Inflammatory macrophage (primary cell): ENCODE data around the gene TMEM132D.

ENCODE experiments used
- DNase-seq, 2 donors: peaks; one replicate each; pipeline ENCODE4 v3.0.0-alpha.2; 2020 to 2022

The TMEM132D gene

DNA sequence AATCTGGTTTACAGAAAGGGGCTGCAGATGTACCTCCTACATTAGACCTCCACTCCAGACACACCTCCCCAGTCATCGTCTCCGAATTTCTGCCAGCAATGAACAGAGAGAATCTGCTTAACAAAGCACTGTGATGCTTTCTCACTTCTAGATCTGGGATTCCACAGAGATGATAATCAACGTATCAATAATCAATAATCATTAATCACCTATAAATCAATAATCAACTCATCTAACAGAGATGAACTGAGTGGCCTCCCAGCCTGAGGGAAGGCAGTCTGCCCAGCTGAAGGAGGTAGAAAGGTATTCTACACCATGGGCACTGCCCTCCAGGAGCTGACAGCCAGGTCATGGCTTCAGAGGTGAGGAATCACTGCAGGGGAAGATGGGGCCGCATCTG lies 183.2 kb downstream of the TMEM132D start:
- no peak for DNase-seq

DNA sequence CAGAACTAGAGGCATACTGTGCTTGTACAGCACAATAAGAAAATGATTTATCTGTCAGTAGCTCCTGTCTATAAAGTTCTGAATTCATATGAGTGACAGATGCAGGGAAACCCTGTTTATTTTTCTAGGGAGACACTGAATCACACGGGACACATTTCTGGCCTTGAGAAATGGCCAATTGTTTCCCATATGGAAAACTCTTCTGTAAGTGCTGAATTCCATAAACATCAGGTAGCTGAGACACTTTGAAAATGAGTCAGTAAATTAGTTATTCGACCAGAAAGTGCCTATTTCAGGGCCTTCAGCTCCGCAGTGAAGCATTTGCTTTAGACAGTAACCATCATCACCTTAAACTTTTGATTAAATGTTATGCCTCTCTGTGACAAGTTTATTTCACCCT lies 184.4 kb downstream of the TMEM132D start:
- no peak for DNase-seq

DNA sequence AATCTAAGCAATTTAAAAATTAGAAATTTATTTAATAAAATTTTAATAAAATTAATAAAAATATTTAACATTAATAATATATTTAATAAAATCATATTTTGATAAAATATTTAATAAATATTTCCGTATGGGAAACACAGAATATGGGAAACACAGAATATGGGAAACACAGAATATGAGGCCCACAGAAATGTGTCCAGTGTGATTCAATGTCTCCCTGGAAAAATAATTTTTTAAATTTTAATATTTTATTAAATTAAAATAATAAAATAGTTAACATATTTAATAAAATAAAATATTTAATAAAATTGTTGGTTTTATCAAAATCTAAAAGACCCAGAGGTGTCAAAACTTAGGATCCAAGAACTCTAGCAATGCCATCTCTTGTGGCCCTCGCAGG lies 186.4 kb downstream of the TMEM132D start:
- DNase-seq = no peak

DNA sequence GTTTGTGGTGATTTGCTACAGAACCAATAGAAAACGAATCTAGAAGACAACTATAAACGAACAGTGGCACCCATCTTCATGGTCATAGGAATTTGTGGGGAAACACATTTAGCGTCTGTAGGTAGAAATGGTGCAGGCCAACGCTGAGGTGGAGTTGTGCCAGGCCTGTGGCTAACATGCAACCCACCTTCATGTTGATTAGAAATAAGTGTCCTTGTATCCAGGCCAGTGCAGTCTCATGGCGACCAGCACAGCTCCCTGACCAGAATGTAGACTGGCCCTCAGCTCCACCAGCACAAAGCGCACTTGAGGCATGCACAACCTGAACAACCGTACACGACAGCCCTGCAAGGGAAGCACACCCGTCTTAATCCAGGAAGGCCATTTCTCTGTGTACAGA lies 187.0 kb downstream of the TMEM132D start:
- DNase-seq = no peak

DNA sequence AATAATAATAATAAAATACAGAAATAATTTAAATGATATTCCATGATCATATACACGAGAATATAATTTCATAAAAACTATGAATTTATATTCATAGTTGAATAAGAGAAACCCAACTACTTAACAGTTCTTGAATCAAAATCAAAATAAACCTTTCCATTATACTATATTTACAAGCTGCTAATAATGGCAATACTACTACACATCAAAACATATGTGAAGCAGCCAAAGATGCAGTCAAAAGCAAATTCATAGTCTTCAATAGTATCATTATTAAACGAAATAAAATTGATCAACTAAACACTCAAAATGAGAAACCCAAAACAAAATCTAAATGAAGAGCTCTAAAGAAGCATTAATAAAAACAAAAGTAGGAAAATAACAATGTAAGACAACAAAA lies 197.1 kb downstream of the TMEM132D start:
- DNase-seq = no peak

DNA sequence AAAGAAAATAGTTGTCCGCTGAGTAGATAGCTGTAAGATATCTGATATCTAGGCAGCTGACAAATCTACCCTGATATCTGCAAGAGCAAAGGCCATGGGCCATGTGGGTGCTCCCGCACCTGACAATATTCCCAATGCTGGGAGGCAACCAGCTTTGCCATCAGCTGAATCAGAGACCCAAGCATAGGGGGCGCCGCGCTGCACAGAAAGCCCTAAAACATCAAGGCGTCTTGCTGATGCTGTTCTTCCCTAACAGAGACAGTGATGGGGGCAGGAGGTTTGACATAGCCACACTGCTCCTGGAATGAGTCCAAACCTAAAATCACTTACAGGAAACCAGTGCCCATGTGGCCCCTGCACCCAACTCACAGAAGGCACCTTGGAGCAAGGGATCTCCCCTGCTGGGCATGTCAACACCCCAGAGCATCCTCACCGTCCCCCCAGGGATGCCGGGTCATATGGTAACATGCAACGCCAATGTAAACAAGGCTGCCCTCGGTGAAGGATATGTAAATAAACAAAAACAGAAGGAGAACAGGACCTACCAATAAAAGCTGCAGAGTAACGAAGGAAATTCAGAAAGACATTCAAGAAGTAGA lies 199.5 kb downstream of the TMEM132D start:
- no peak for DNase-seq

DNA sequence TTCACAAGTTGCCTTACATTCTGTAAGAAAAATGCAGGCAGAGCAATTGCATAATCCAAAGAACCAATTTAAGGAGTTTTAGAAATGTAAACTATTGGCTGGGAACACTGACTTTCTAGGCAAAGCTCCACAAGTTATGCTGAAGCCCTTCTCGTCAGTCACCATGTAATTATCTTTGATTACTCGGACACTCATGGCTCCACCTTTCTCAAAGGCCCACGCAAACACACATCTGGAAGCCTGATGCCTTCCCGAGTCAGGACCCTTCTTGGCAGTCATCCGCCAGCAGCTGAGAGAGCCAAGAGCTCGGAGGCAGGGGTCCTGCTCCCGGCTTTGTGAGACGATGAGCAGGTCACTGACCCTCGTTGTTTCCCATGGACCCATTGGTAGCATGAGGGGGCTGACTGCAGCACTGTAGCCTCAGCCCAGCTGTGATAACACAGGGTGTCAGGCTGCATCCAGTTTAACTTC lies 202.2 kb downstream of the TMEM132D start:
- DNase-seq = no peak

DNA sequence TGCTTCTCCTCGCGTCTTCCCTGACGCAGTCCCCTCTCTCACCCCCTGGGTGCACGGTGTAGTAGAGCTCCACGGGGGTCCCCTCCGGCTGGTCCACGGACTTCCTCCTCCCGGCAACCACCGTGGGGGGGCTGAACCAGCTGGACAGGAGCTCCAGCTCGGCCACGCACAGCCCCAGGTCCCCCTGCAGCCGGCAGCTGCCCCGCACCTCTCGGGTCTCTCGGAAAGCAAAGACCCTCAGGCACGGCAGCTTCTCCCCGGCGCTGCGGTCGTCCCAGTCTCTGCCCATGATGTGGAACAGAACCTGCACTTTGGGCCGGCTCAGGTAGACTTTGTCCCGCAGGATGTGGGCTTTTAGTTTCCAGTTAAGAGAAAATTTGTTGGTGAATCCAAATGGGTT lies 203.8 kb downstream of the TMEM132D start:
- DNase-seq = no peak

DNA sequence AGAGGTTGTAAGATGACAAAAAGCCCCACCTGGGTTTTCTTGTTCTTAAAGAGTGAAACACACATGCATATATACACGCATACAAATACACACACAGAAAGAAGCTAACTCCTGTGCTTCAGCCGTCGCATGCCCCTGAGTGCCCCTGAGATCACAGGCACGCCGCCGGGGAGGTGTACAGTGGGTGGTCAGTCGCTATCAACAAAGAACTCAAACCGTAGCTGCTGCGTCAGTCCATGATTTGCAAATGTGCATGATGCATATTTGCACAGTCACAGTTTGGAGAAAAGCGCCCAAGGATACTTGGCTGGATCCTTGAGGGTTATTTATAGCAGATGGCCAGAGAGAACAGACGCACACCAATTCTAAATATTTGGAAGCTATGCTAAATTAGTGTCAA lies 206.9 kb downstream of the TMEM132D start:
- no peak for DNase-seq

DNA sequence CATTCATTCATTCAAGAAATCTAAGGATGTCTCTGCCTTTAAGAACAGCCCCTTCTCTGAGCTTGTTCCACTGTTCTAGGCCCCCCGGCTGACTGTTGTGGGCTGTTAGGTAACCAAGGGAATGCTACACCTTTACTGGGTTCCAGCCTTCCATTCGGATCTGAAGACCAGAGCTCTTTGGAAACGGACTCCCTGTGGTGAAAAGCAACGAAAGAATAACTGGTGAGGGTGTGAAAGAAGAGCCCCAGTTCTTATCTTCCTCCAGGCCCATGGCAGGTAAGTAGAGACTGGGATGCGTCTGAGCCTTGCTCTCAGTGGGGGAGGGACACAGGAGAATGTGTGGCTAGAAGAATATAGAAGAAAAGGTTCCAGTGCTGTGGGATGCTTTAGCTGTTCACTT lies 207.4 kb downstream of the TMEM132D start:
- DNase-seq = no peak

DNA sequence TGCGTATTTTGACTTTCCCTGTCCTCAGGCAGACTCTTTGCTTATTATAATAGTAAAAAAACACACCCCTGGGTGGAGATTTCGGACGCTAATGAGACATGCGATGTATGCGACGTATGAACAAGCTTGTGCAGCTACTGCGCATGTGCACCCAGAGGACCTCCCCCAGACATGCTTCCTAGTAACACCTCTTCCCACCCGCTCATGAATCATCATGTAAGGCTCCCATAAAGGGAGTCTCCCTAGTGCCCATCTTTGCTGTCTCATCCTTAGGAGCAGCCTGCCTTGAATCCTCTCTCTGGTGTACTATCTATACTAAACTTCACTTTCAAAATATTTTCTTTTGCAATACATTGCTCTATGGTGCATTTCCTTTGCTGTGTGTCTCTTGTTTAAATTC lies 210.1 kb downstream of the TMEM132D start:
- DNase-seq = no peak

DNA sequence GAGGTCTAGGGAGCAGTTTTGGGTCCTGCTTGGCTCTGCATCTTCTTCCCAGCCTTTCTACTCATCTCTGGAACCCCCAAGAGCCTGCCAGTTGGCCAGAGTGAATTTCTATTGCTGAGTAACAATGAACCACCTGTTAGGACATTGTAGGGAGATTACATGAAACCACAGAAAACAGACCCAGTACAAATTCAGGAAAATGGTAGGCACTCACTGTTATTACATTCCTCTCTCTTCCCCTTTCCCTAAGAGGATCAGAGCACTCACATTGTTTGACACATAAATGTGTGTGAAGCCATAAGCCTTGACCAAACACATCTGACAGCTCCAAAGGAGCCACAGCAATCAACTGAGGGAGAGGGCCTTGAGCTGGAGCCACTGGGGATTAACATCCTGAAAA lies 216.1 kb downstream of the TMEM132D start:
- no peak for DNase-seq

DNA sequence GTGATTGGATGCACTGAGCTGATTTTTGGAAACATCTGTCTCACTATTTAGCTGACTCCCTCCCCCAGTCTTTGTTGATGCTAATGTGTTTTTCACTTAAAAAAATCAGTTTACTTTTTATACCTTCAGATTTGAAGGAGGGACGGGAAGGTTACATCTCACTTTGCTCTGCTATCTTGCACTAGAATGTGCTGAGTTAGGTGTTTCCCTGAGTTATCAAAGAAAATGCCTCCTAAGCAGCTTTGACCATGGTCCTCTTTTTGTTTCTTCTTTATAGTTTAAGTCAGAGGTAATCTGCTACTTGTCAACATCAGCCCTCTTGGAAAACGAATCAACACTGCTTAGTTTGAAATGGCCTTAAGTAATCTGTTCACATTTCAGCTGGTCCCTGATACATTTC lies 222.0 kb downstream of the TMEM132D start:
- no peak for DNase-seq

DNA sequence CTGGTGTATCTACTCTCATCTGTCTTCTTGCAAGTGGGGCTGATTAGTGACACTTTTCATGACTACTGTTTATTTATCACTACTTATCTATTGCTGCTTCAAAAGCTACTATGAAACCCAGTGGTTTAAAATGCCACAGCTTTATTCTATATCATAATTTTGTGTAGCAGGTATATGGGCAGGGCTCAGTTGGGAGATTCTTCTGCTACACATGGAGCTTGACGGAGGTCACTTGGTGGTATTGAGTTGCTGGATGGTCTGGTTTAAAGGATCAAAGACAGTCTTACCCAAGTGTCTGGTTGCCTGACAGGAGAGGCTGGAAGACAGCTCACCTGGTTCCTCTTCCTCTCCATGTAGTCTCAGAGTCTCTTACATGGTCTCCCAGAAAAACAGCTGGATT lies 222.7 kb downstream of the TMEM132D start:
- DNase-seq = no peak

DNA sequence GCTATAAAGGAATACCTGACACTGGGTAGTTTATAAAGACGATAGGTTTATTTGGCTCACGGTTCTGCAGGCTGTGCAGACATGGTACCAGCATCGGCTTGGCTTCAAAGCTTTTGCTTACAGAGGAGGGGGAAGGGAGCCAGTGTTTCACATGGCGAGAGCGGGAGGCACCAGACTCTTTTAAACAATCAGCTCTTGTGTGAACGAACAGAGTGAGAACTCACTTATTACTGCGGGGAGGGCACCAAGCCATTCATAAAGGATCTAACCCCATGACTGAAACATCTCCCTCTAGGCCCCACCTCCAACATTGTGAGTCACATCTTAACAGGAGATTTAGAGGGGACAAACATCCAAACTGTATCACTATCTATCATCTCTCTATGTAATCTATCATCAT lies 227.4 kb downstream of the TMEM132D start:
- DNase-seq = no peak

DNA sequence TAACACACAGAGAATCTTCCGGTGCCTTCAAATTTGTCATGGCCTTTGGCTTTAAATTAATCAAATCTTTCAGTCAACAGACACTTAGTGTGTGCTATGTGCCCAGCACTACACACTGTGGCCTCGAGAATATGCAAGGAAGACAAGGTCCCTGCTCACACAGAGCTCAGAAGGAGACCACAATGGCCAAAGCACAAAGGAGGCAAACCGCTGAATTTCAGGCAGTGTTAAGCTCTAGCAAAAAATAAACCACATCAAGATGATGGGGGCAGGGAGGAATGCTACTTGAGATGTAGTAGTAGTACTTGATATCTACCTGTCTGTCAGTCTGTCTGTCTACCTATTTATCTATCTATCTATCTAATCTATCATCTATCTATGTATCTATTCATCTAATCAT lies 227.9 kb downstream of the TMEM132D start:
- DNase-seq = no peak

DNA sequence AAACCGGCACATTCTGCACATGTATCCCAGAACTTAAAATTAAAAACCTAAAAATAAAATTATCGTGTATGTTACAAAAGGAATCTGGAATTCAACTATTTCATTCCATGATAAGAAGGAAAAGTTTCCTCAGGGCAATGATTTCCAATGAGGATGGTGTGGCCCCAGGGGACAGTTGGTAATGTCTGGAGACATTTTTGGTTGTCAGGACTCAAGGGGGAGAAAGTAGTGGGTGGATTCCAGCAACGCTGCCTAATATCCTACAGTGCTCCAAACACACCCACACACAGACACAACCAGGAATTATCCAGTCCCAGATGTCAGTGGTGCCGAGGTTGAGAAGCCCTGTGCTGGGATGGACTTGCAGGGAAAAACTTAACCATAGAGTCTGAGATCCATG lies 228.3 kb downstream of the TMEM132D start:
- DNase-seq = no peak

DNA sequence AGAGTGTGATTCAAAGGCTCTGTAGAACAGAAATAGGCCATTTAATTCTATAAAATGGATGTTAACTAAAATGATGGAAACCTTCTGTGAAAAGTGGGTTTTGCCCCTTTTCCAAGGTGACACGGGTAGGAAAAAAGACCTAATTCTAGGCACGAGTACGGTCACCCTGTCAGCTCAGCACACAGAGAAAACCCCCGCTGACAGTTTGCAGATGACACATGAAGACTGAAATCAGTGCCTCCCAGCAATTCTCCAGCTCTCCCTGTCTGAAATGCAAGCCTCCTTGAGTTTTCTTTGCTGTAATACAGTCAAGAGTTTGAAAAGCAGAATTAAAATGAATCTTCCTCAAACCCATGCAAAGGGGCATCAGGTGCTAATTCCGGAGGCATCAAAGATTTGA lies 230.0 kb downstream of the TMEM132D start:
- DNase-seq = no peak

DNA sequence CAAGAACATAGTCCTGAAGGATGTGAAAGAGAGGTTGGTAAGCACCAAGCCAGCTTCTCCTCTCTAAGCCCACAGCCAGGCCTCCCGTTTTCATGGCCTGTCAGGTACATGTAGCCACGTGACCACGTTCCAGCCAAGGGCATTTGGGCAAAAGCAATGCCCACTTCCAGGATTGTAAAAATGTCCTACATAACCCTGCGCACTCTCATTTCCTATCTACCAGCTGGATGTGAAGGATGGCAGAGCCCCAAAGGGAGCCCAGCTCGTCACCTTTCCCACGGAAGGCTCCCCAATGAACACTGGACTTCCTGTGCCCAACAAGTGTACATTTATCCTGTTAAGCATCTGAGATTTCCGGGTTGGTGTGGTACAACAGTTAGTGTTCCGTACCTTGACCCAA lies 231.7 kb downstream of the TMEM132D start:
- no peak for DNase-seq

DNA sequence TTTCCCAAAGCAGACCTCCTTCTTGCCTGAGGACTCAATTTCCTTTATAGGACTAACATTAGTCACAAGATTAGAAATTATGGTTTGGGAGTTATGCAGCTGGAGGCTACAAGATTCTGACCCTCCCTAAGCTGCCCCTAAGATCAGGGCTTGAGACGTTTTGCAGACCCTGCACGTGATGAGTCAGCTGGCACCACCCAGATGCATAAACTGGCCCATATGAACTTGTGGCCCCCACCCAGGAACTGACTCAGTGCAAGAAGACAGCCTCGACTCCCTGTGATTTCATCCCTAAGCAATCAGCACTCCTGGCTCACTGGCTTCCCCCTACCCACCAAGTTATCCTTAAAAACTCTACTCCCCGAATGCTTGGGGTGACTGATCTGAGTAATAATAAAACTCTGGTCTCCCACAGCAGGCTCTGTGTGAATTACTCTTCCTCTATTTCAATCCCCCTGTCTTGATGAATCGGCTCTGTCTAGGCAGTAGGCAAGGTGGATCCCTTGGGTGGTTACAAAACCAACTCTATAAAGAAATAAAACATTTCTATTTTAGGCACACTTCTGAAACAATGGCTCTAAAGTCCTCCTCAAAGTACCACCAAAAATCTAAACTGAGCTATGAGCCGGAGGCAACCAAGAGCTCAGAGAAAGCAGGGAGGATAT lies 233.4 kb downstream of the TMEM132D start:
- DNase-seq = no peak

DNA sequence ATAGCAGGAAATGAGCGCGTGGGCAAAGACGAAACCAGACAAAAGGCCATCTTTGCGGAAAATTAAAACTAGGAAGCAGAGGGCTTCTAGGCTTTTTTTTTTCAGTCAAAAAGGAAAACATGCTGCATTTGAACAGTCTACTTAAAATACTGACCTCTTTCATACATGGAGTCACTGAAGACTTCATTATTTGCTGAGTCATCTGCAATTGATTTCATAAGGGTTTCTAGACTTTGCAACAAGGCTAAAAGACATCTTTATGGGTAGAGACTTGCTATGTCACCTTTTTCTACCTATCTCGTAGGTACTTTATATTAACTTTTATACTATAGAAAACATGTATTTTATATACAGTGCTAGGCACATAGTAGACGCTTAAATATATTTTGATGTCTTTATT lies 238.4 kb downstream of the TMEM132D start:
- no peak for DNase-seq

DNA sequence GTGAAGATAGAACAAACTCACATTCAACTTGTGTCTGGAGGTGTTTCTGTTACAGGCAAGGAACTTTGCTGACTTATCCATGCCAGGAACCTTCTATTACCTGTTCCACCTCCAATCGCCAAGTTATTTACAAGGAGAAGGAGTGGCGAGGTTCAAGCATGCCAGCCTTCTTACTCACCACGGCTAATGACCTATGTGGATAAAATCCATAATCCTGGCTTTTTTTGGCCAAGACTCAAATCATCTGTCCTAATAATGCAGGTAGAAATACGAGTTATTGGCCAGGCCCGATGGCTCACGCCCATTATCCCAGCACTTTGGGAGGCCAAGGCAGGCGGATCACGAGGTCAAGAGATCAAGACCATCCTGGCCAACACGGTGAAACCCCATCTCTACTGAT lies 241.6 kb downstream of the TMEM132D start:
- DNase-seq = no peak

DNA sequence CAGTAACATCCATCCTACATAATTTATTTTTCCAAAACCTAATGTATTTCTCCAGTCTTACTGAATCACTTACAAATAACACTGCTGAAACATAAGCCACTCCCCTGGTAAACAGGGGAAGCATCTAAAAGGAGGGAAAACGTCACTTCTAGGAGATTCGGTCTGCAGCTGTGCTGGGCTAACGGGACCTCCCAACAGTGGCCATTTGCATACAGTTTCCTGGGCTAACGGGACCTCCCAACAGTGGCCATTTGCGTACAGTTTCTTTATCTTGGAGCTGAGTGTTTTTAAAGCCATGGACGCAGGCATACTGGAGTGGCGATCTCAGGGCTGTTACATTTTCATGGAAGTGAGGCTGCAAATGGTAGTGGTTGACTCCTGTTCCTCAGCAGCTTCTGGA lies 242.9 kb downstream of the TMEM132D start:
- no peak for DNase-seq

DNA sequence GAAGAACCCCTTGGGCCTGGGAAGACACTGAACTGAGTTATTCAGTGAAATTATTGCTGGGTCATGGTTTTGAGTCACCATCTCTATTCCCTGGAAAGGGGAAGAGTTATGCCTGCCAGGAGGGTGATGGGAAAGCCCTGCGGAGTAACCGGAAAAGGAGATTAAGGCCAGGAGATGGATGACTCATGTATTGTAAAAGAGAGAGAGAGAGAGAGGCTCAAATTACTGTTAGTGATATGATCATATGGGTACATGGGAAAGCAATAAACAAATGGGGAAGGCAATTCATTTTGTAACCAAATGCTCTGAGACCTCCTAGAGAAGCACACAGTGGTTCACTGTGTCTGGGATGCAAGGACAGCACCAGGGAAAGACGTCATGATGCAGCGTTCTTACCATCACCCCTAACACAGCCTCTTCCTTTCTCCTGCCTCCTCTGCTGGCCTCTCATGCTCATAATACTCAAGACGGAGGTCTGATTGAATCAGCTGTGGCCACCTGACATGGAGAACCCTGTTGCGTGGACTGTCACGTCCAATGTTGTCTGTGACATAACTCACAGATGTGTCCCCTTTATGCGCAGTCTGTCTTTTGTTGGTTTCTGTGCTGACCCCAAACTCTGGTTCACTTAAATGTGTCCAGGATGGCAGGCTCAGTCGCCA lies 243.7 kb downstream of the TMEM132D start:
- DNase-seq = no peak
